Ovary (tissue), 9 donors: ENCODE measurements around the gene SRGAP3. TPM values are rescaled to one million over a fixed set of nuclear protein-coding genes. Genes with fewer than 3 reads are reported as not detected.

Experiments used
- DNase-seq, 5 donors: peaks; one replicate each; pipeline ENCODE4 v3.0.0-alpha.2; 2019 to 2020
- H3K27ac ChIP-seq, 2 donors: fragments of 200-600 bp; one replicate each; pipeline versions ENCODE4 v1.5.1 to v1.8.0; 2019 to 2022
- H3K27me3 ChIP-seq: fragments of 200-600 bp; one replicate; pipeline ENCODE4 v1.8.0; 2022
- H3K36me3 ChIP-seq: fragments of 200-600 bp; sonication (generic); one replicate; pipeline ENCODE4 v1.5.1; 2019
- H3K4me1 ChIP-seq: one replicate; pipeline ENCODE4 v1.8.1; 2013; ENCODE audit warnings: mild to moderate bottlenecking, moderate library complexity; ENCODE audit not compliant: insufficient read depth
- H3K4me3 ChIP-seq: fragments of 200-600 bp; sonication (generic); one replicate; pipeline ENCODE4 v1.5.1; 2017
- H3K9me3 ChIP-seq, 2 donors: fragments of 200-600 bp in 1 of 2; sonication (generic) in 1 of 2; one replicate each; pipeline versions ENCODE4 v1.5.1 to v1.8.1; 2013 to 2019; ENCODE audit warnings: mild to moderate bottlenecking in 1 of 2, moderate library complexity in 1 of 2
- EP300 ChIP-seq: sonication (generic); formaldehyde crosslinking; IDR thresholded peaks from one replicate; pipeline ENCODE4 v1.6.1; 2017; ENCODE audit warnings: antibody characterized with exemption
- POLR2A ChIP-seq: fragments of 450-650 bp; IDR thresholded peaks from one replicate; pipeline ENCODE4 v1.6.1; 2017; ENCODE audit warnings: antibody characterized with exemption, mild to moderate bottlenecking, moderate library complexity
- WGBS, 3 donors: extraction: QIAGEN DNeasy Blood & Tissue Kit in 1 of 3; methylation state at CpG; one replicate each; pipeline versions ENCODE4 v1.1.5 to v1.1.7; 2013 to 2017; 5-methylcytosine and 5-hydroxymethylcytosine counted together
- intact Hi-C, 4 donors: fragments of 100-400 bp; cut with DNase I; formaldehyde crosslinking; loops; one replicate each; pipeline versions ENCODE4 v1.11.0 to v1.15.1; 2022 to 2023
- polyA plus RNA-seq, 2 donors: library from polyadenylated mRNA; stranded (reverse); fragments of 200-250 nt in 1 of 2; fragments of 350-450 nt in 1 of 2; fragmentation: Illumina TruSeq in 1 of 2; extraction: RNeasy Lipid Tissue Mini Kit (QIAGEN cat#74804) in 1 of 2; gene quantifications; one replicate each; pipeline ENCODE4 v1.2.3, GENCODE V29; 2013 to 2014
- total RNA-seq, 7 donors: library from RNA; depleted of rRNA in 2 of 7; stranded (reverse); fragments of >200 nt in 2 of 7; fragmentation: NEBNext Ultra II Directional in 3 of 7; extraction: Animal tissue kit (Norgen Biotek cat#: 25700) in 3 of 7; gene quantifications; one replicate each; pipeline versions ENCODE4 v1.1.0 to v1.2.4, GENCODE V29; 2016 to 2023
- TF ChIP-seq, protein P1 (sequence below), 3 donors: fragments of 450-650 bp in 2 of 3; fragments of 200-600 bp in 1 of 3; IDR thresholded peaks; one replicate each; pipeline versions ENCODE4 v1.5.1 to v1.8.0; 2016 to 2022; ENCODE audit warnings: antibody characterized with exemption in 3 of 3, mild to moderate bottlenecking in 1 of 3
- donor health status: DM: no; HTN: no; CAD: no; lungs with moderate emphysema.
- donor health status: DM: no; HTN: no; CAD: no.
- donor health status: Bipolar disorder and iron deficiency.
- donor health status: DM: yes; HTN: yes; CAD: no.
- donor health status: DM: no; HTN: no; CAD: no.
- donor health status: DM: yes; HTN: yes; CAD: no.

Gene SRGAP3
- total and polyA plus RNA-seq, 9 donors: 2.1 to 36.8 (median 13.1) TPM

DNA sequence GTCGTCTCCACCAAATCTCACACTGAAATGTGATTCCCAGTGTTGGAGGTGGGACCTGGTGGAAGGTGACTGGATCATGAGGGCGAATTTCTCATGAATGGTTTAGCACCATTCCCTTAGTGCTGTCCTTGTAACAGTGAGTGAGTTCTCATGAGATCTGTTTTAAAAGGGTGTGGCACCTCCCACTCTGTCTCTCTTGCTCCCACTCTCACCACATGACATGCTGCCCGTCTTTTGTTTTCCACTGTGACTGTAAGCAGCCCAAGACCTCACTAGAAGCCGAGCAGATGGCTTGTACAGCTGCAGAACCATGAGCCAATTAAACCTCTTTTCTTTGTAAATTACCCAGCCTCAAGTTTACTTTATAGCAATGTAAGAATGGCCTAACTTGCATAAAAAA is 307.3 kb downstream of the SRGAP3 start:
- Histone ChIP-seq H3K27ac (no peak overlapping the region), H3K27me3 (no peaks in the 10 kb centered on the region), H3K4me3 (no peak overlapping the region), H3K9me3 (no peaks in the 10 kb centered on the region), H3K36me3 (no peaks in the 10 kb centered on the region), H3K4me1 (peaks cover 1% of the 10 kb centered on the region)
- intact Hi-C loops: no loop called here
- no peak for TF ChIP-seq POLR2A
- TF ChIP-seq EP300: no peak
- no peak for DNase-seq
- 95 to 98% (median 97%) methylated on average over 4 of the region's 4 CpGs for WGBS, 3 donors

DNA sequence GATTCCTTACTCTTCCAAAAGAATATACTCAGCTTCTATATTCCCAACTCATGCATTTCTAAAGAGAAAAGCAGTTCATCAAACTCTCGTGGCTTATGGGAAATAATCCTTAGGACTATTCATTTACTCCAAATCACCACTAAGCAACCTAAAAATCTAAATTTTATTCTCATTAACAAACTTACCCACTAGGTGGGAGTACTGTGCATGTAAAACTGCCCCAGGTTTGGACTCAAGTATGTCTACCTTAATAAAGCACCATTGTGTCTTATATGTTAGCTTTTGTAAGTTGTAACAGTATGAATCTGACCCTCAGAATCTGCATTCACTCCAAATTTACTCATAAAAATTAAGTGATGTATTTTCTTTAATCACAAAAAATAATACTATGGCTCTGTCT is 311.4 kb downstream of the SRGAP3 start:
- Histone ChIP-seq H3K4me1 (peaks cover 1% of the 10 kb centered on the region), H3K4me3 (no peak overlapping the region), H3K9me3 (no peaks in the 10 kb centered on the region), H3K36me3 (no peaks in the 10 kb centered on the region), H3K27me3 (no peaks in the 10 kb centered on the region), H3K27ac (no peak overlapping the region)
- TF ChIP-seq, protein P1, sequence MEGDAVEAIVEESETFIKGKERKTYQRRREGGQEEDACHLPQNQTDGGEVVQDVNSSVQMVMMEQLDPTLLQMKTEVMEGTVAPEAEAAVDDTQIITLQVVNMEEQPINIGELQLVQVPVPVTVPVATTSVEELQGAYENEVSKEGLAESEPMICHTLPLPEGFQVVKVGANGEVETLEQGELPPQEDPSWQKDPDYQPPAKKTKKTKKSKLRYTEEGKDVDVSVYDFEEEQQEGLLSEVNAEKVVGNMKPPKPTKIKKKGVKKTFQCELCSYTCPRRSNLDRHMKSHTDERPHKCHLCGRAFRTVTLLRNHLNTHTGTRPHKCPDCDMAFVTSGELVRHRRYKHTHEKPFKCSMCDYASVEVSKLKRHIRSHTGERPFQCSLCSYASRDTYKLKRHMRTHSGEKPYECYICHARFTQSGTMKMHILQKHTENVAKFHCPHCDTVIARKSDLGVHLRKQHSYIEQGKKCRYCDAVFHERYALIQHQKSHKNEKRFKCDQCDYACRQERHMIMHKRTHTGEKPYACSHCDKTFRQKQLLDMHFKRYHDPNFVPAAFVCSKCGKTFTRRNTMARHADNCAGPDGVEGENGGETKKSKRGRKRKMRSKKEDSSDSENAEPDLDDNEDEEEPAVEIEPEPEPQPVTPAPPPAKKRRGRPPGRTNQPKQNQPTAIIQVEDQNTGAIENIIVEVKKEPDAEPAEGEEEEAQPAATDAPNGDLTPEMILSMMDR (IDR thresholded peaks at IDR 0.05): no peak
- TF ChIP-seq POLR2A (no peak), EP300 (no peak)
- WGBS, 3 donors: 51 to 69% (median 67%) methylated on average over 1 of the region's 1 CpG
- intact Hi-C loops: no loop called here
- no peak for DNase-seq

DNA sequence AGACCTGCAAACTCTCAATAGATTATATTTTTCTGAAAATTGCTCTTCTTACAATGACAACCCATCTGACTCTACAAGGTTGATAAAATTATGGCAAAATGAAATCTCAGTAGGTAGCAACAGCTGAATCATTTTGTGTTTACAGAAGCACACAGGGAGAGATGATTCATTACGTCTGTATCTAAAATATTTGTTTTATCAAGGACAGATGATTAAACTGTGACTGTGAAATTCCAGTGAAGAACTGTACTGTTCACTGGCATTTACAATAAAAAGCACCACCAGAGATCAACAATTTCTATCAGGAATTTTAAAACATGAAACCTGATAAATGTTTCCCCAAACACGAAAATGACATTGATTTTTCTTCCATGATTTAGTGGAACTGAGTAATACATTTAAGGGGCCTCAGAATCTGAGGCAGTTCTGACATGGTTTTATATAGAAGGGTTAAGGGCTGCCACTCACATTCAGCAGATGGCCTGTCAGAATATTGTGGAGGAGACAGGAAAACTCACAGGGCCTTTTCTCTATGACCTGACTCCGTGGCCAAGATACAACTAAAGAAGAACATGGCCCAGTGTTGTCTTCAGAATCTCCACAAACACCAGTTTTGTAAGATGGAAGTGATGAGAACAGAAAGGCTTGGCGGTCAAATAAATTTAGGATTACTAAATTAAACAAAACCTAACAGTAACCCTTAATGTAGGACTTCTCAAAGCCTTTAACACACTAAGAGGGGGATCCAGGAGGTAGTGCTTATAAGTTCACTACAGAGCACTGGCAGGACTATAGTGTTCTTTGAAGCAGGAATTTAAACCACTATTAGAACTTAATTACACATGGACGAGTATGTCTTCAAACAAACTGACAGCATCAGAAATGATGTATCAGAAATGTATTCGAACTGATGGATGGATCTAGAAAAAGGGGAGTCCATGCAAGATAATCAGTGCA is 312.1 kb downstream of the SRGAP3 start:
- WGBS, 3 donors: 28 to 48% (median 33%) methylated on average over 6 of the region's 6 CpGs
- TF ChIP-seq, protein P1 (IDR thresholded peaks at IDR 0.05): no peak
- TF ChIP-seq POLR2A (no peak), EP300 (no peak)
- H3K27me3 ChIP-seq: no peaks in the 10 kb centered on the region
- H3K9me3 ChIP-seq: no peaks in the 10 kb centered on the region
- no peak for DNase-seq
- H3K27ac ChIP-seq: no peak overlapping the region
- H3K4me3 ChIP-seq: no peak overlapping the region
- H3K4me1 ChIP-seq: peaks cover 1% of the 10 kb centered on the region
- intact Hi-C loops: no loop called here
- no peaks in the 10 kb centered on the region for H3K36me3 ChIP-seq

DNA sequence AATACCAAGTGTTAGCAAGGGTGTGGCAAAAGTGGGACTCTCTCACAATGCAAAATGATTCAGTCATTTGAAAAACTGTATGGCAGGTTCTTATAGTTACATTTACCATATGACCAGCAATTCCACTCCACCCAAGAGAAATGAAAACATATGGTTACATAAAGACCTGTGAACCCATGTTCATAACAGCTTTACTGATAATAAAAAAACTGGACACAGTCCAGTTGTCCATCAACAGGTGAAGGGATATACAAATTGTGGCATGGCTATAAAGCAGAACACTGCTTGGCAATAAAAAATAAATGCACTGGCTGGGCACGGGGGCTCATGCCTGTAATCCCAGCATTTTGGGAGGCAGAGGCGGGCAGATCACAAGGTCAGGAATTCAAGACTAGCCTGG is 316.9 kb downstream of the SRGAP3 start:
- WGBS, 3 donors: 95 to 96% (median 96%) methylated on average over 2 of the region's 2 CpGs
- H3K4me3 ChIP-seq: no peak overlapping the region
- no peak overlapping the region for H3K27ac ChIP-seq
- DNase-seq: no peak
- TF ChIP-seq POLR2A (no peak), EP300 (no peak)
- TF ChIP-seq, protein P1 (IDR thresholded peaks at IDR 0.05): no peak
- no peaks in the 10 kb centered on the region for H3K36me3 ChIP-seq
- peaks cover 1% of the 10 kb centered on the region for H3K4me1 ChIP-seq
- intact Hi-C loops: no loop called here
- H3K27me3 ChIP-seq: no peaks in the 10 kb centered on the region
- no peaks in the 10 kb centered on the region for H3K9me3 ChIP-seq

DNA sequence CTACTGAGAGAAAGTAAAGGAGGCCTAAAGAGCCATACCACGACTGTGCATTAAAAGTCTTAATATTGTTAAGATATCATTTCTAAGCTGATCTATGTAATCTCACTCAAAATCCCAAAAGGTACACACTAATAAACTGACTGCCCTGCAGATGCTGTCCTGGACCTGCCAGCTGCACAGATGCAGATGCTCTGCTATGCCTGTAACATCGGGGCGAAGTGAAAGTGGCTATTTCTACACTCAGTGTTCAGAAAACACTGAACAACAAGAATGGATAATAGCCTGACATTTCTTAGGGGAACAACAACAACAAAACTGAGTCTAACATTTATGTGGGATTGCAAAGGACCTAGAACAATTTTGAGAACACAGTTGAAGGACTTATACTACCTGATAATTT is 318.1 kb downstream of the SRGAP3 start:
- intact Hi-C loops: no loop called here
- TF ChIP-seq, protein P1 (IDR thresholded peaks at IDR 0.05): no peak
- TF ChIP-seq POLR2A: no peak
- TF ChIP-seq EP300: no peak
- no peak for DNase-seq
- H3K4me3 ChIP-seq: no peak overlapping the region
- 48 to 82% (median 52%) methylated on average over 3 of the region's 3 CpGs for WGBS, 3 donors
- H3K4me1 ChIP-seq: no peaks in the 10 kb centered on the region
- no peaks in the 10 kb centered on the region for H3K27me3 ChIP-seq
- H3K27ac ChIP-seq: no peak overlapping the region
- H3K9me3 ChIP-seq: no peaks in the 10 kb centered on the region
- H3K36me3 ChIP-seq: no peaks in the 10 kb centered on the region
